Stimulated activated naive CD4-positive, alpha-beta T cell treated with Interleukin-2 at 50 U/mL for 16 hours (primary cell): ENCODE measurements around the gene GNA12.
"Not testable (repeated sequence)": the region's sequence is repeated elsewhere in the genome, so short reads cannot be mapped to it uniquely, and the experiment has no call there.

Source experiments
- DNase-seq: peaks from one replicate; lab custom pipeline; 2025; lab: John Stamatoyannopoulos, UW

The GNA12 gene

GRCh38 chr7:2864204-2864985, 20.3 kb upstream of the GNA12 start:
- no peak for DNase-seq

GRCh38 chr7:2863461-2864066, 19.5 kb upstream of the GNA12 start:
- DNase-seq: peak; percentile 72

GRCh38 chr7:2862831-2863361, 18.8 kb upstream of the GNA12 start:
- DNase-seq: no peak

GRCh38 chr7:2861509-2861908, 17.4 kb upstream of the GNA12 start:
- DNase-seq: no peak

- DNase-seq: no peak
These were observed 16.6 kb upstream of the GNA12 start for GRCh38 chr7:2860627-2861133.

- DNase-seq: no peak
These were observed 15.8 kb upstream of the GNA12 start for GRCh38 chr7:2859952-2860351.

GRCh38 chr7:2858621-2859020, 14.5 kb upstream of the GNA12 start:
- DNase-seq: no peak

- no peak for DNase-seq
These were observed 12.5 kb upstream of the GNA12 start for GRCh38 chr7:2856388-2857169.

- no peak for DNase-seq
These were observed 11.3 kb upstream of the GNA12 start for GRCh38 chr7:2855386-2855785.

GRCh38 chr7:2853552-2853951, 9.4 kb upstream of the GNA12 start:
- DNase-seq: not testable (repeated sequence)

- DNase-seq: no peak
These were observed 9.0 kb upstream of the GNA12 start for GRCh38 chr7:2853147-2853546.

GRCh38 chr7:2851497-2851896, 7.4 kb upstream of the GNA12 start:
- no peak for DNase-seq

GRCh38 chr7:2849941-2850766, 6.0 kb upstream of the GNA12 start:
- no peak for DNase-seq

- DNase-seq: no peak
These were observed 1.0 kb upstream of the GNA12 start for GRCh38 chr7:2845034-2845592.

- peak; percentile 23 for DNase-seq
These were observed 376 bp downstream of the GNA12 start for GRCh38 chr7:2843711-2844152.

GRCh38 chr7:2843191-2843685, 870 bp downstream of the GNA12 start:
- DNase-seq: no peak

- DNase-seq: no peak
These were observed 2.2 kb downstream of the GNA12 start for GRCh38 chr7:2841907-2842306.

- no peak for DNase-seq
These were observed 3.6 kb downstream of the GNA12 start for GRCh38 chr7:2840458-2840857.

- no peak for DNase-seq
These were observed 5.1 kb downstream of the GNA12 start for GRCh38 chr7:2838873-2839578.

- DNase-seq: no peak
These were observed 5.7 kb downstream of the GNA12 start for GRCh38 chr7:2838451-2838850.
